GM21360 (cell line): ENCODE measurements around the gene CCR8.
"Not testable (repeated sequence)": the region's sequence is repeated elsewhere in the genome, so short reads cannot be mapped to it uniquely, and the experiment has no call there.

Experiments used
- ATAC-seq: cut with Tn5 transposase; IDR thresholded peaks from one replicate; pipeline ENCODE4 v1.9.1; 2021; ENCODE audit warnings: mild to moderate bottlenecking, moderate library complexity; ENCODE audit not compliant: unreplicated experiment

CCR8 gene

DNA sequence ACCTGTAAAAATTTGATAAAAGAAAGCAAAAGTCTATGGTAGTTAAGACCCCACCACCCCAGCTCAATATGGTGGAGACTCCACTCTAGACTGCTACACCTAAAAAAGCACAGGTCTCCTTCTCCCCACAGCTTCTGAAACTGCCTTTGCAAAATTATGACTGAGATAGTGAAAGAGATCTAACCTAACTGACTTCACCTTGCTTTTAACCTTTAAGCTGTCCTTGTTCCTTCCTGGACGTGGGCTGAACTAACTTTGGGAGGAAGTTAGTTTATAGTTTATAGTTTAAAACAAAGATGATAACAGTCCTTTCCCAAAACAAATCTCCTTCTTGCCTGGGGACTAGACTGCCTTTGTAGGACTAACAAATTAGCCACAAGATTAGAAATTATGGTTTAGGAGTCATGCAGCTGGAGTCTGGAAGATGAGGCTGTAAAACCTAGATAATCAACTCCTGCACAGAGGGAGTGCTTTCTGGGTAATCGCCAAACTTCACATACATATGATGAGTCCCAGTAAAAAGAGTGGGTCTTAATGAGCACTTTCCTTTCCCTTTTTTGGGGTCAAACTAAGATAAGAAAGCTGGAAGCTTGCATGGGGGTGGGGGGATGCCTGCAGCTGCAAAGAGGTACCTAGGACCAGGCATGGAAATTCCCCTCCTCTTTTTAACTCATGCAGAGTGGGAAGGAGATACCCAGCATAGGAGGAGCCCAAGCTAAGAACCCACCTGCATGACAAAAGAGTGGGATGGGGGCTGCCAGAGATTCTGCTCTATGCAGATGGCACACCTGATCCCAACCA is 17.5 kb downstream of the CCR8 start:
- peak; percentile 85 for ATAC-seq

DNA sequence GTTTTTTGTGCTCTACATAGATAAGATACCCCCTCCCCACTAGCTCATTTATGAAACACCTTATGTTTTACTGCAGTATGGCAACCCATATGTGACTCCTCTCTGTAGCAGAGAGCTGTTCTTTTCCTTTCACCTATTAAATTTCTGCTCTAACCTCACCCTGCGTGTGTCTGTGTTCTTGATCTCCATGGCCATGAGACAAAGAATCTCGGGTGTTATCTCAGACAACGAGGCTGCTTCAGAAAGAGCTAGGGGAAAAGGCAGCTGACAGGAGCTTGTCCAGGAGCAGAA is 18.0 kb downstream of the CCR8 start:
- no peak for ATAC-seq

DNA sequence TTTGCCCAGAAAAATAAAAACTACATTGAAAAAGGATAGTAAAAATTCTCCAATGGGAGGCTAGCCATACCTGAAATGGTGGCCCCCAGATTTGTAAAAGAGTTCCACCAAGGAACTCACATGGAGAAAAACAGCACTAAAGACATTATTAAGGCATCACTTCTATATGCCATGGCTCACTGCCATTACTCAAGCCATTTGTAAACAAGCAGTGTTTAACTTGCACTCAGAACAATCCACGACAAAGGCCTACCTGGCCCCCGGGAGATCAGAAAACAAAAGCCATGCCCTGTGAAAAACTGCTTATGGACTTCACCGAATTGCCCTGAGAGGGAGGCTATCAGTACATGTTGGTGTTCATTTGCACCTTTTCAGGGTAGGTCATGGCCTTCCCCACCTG is 19.6 kb downstream of the CCR8 start:
- no peak for ATAC-seq

- no peak for ATAC-seq
Measured at GRCh38 chr3:39350714-39351113, 21.2 kb downstream of the CCR8 start.

DNA sequence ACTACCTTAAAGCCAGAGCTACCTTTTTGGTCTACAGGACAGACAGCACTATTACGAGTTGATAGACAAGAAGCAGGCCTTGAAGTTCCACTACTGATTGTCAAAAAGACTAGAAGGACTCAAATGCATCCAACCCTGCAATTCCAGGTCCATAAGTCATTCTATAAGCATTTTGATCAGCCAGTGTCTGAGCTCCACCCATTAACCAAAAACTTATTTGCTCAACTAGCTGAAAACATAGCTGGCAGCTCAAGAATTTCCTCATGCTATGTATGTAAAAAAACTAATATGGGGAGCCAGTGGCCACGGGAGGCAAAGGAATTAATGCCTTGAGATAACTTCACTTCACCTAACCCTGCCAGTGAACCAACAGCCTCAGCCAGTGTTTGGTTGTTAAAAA is 21.6 kb downstream of the CCR8 start:
- not testable (repeated sequence) for ATAC-seq

DNA sequence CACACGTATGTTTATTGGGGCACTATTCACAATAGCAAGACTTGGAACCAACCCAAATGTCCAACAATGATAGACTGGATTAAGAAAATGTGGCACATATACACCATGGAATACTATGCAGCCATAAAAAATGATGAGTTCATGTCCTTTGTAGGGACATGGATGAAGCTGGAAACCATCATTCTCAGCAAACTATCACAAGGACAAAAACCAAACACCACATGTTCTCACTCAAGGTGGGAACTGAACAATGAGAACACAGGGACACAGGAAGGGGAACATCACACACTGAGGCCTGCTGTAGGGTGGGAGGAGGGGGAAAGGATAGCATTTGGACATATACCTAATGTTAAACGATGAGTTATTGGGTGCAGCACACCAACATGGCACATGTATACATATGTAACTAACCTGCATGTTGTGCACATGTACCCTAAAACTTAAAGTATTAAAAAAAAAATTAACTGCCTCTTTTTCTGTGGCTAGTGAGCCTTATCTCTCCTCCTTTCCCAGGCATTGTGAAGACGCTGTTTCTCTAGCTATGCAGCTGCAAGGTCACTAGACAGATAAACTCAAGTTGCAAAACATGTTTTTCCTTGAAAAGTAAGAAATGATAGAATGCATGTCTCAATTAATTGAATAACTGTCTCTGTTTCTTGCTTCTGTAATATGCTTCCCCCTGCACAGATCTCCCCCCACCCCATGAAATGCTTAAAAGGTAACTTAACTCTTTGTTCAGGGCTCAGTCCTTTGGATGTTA is 23.8 kb downstream of the CCR8 start:
- not testable (repeated sequence) for ATAC-seq

- ATAC-seq = no peak
Measured at GRCh38 chr3:39358333-39358732, 28.8 kb downstream of the CCR8 start.

DNA sequence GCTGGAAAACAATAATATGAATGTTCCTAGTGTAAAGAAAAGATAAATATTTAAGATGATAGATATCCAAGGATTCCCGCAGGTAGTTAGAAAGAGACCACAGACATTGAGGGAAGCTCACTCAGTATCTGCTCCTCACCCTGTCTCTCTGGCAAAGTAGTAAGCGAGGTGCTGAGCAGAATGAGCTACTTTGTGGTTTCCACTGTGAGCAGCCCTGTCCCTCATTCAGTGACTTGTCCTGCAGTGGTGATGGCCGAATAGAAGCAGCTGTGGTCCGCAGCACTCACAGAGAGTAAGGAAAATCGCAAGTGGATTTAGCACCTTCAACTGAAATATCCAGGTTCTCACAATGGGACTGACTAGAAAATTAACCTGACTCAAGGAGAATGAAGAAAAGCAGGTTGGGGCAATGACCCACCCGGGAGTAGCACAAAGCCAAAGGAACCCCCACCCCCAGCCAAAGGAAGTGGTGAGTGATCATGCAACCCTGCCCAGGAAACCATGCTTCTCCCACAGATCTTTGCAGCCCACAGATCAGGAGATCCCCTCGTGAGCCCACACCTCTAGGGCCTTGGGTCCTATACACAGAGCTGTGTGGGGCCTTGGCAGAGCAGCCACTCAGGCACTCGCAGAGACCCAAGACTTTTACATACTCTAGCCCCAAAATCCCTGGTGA is 31.9 kb downstream of the CCR8 start:
- no peak for ATAC-seq

GRCh38 chr3:39362192-39362591 is 32.7 kb downstream of the CCR8 start:
- ATAC-seq = no peak

- no peak for ATAC-seq
Measured at GRCh38 chr3:39362812-39363211, 33.3 kb downstream of the CCR8 start.

- ATAC-seq = not testable (repeated sequence)
Measured at GRCh38 chr3:39370450-39370849, 40.9 kb downstream of the CCR8 start.

DNA sequence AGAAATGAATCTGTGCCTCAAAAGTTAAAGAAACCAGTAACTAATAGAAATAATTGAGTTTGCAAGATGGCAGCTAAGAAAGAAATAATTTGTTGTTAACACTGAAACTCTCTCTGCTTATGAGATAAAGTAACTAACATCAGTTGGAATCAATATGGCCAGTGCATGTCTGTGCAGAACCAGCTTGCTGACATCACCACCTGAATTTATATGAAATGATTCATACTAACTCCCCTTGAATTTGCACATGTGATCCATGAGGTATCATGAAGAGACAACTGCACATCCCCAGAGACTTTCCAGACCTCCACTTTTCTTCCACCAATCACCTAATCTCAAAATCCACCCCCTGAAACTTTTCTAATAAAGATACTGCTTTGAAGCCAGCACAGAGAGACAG is 43.3 kb downstream of the CCR8 start:
- ATAC-seq = no peak

DNA sequence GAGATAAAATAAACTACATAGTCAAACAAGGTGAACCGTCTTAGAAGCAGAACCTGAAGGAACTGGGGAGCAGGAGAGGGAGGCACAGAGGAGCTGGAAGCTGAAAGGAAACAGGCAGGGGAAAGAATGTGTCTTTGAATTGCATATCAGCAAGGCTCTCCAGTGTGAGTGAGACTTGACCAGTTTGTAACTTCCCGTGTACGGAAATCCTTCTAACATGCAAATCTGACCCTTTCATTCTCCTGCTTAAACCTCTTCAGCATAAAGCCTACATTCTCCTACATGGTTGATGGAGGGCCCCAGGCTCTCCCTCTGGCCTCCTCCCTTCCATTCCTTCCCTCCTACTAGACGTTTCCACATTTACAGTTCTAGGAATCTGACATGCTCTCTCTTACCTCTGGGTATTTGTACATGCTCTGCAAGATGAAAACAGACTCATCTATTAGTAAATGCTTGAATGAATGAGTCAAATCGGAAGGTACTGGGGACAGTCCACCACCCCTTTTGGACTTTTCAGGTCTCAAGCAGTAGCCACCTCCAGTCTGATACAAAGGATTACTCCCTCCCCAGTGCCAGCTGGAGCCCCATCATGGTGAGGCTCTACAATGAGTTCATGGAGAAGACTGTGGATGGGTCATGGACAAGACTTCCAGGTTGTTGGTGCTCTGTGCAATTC is 47.6 kb downstream of the CCR8 start:
- no peak for ATAC-seq

DNA sequence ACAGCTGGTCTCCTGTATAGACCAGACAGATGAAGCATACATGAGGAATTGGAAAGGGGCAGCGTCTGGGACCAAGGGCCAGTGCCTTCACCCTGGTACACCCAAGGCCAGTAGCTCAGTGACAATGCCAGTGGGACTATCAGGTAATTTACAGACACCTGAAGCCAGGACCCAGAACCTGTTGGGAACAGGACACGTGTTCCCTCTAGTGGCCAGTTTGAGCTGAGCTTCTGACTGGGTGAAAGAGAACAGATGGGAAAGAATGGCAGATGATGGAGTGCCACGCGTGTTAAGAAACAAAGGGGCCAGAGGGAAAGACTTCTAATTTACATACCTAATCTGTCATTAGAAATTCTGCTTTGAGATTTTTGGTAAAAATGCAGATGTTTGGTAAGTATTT is 48.6 kb downstream of the CCR8 start:
- ATAC-seq = peak; percentile 75

GRCh38 chr3:39378957-39379777 is 49.7 kb downstream of the CCR8 start:
- no peak for ATAC-seq

DNA sequence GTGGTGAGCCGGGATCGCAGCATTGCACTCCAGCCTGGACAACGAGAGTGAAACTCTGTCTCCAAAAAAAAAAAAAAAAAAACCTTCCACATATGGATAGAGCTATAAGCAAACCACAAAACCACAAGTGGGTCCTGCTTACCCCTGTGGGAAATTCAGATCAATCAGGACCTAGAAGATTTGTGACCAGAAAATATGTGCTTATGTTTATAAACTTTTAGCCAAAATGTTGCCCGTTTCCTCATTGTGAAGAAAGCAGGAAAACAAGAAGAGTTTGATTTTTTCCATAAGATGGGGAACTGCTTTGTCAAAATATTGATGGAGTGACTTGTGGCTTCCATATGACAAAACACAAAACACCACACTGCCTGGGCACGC is 50.3 kb downstream of the CCR8 start:
- no peak for ATAC-seq

DNA sequence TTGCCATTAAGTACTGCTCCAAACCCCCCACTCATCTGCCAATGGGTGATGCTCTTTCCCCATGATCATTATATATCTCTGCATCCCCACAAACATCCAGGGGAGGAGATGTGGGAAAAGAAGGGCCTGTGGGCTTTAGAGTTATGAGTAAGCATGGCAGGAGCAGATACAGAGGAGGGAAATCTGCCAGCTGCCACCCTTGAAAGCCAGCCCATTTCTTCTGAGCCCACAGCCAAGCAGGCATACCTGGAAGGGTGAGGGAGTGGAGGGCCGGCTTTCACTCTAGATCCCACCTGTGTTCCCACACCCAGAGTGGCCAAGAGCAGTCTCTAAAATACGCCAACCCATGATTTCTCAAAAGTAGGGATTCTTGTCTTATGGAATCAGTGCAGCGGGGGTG is 51.9 kb downstream of the CCR8 start:
- ATAC-seq = no peak
